ENCODE measurements around the gene SLC5A8. TPM values are rescaled to one million over a fixed set of nuclear protein-coding genes. Genes with fewer than 3 reads are reported as not detected.

SLC5A8 gene
- not detected for total RNA-seq

GRCh38 chr12:101209319-101210302 lies at the start of gene SLC5A8:
SLC5A8 (minus strand) TSS chr12:101210238; CDS start chr12:101209848, 390 bp downstream.
- DNase-seq (ENCODE audit: low read depth in 2 of 3, low spot score in 2 of 3) = no peak

GRCh38 chr12:101257357-101257756 lies 47.3 kb upstream of the SLC5A8 start:
- DNase-seq (ENCODE audit: low read depth in 2 of 3, low spot score in 2 of 3) = no peak

GRCh38 chr12:101256266-101256665 lies 46.2 kb upstream of the SLC5A8 start:
- DNase-seq (ENCODE audit: low read depth in 2 of 3, low spot score in 2 of 3) = no peak

- no peak for DNase-seq (ENCODE audit: low read depth in 2 of 3, low spot score in 2 of 3)
Measured at GRCh38 chr12:101243616-101244015, 33.6 kb upstream of the SLC5A8 start.

- no peak for DNase-seq (ENCODE audit: low read depth in 2 of 3, low spot score in 2 of 3)
Measured at GRCh38 chr12:101243074-101243473, 33.0 kb upstream of the SLC5A8 start.

GRCh38 chr12:101238800-101239329 lies 28.8 kb upstream of the SLC5A8 start:
- DNase-seq (ENCODE audit: low read depth in 2 of 3, low spot score in 2 of 3) = no peak

- no peak for DNase-seq (ENCODE audit: low read depth in 2 of 3, low spot score in 2 of 3)
Measured at GRCh38 chr12:101238306-101238705, 28.3 kb upstream of the SLC5A8 start.

- DNase-seq (ENCODE audit: low read depth in 2 of 3, low spot score in 2 of 3) = no peak
Measured at GRCh38 chr12:101235686-101236085, 25.6 kb upstream of the SLC5A8 start.

GRCh38 chr12:101231636-101232035 lies 21.6 kb upstream of the SLC5A8 start:
- no peak for DNase-seq (ENCODE audit: low read depth in 2 of 3, low spot score in 2 of 3)

- DNase-seq (ENCODE audit: low read depth in 2 of 3, low spot score in 2 of 3) = no peak
Measured at GRCh38 chr12:101230547-101230946, 20.5 kb upstream of the SLC5A8 start.

- no peak for DNase-seq (ENCODE audit: low read depth in 2 of 3, low spot score in 2 of 3)
Measured at GRCh38 chr12:101229841-101230241, 19.8 kb upstream of the SLC5A8 start.

GRCh38 chr12:101221301-101221700 lies 11.3 kb upstream of the SLC5A8 start:
- DNase-seq (ENCODE audit: low read depth in 2 of 3, low spot score in 2 of 3) = no peak

- no peak for DNase-seq (ENCODE audit: low read depth in 2 of 3, low spot score in 2 of 3)
Measured at GRCh38 chr12:101216810-101217209, 6.8 kb upstream of the SLC5A8 start.

- DNase-seq (ENCODE audit: low read depth in 2 of 3, low spot score in 2 of 3) = no peak
Measured at GRCh38 chr12:101207086-101207780, 2.8 kb downstream of the SLC5A8 start.

GRCh38 chr12:101204602-101205304 lies 5.3 kb downstream of the SLC5A8 start:
- DNase-seq (ENCODE audit: low read depth in 2 of 3, low spot score in 2 of 3) = no peak

- DNase-seq (ENCODE audit: low read depth in 2 of 3, low spot score in 2 of 3) = no peak
Measured at GRCh38 chr12:101200824-101201223, 9.2 kb downstream of the SLC5A8 start.

- DNase-seq (ENCODE audit: low read depth in 2 of 3, low spot score in 2 of 3) = no peak
Measured at GRCh38 chr12:101200145-101200544, 9.9 kb downstream of the SLC5A8 start.

GRCh38 chr12:101186291-101186690 lies 23.7 kb downstream of the SLC5A8 start:
- no peak for DNase-seq (ENCODE audit: low read depth in 2 of 3, low spot score in 2 of 3)

- DNase-seq (ENCODE audit: low read depth in 2 of 3, low spot score in 2 of 3) = no peak
Measured at GRCh38 chr12:101181776-101182175, 28.3 kb downstream of the SLC5A8 start.

GRCh38 chr12:101174541-101174940 lies 35.5 kb downstream of the SLC5A8 start:
- no peak for DNase-seq (ENCODE audit: low read depth in 2 of 3, low spot score in 2 of 3)

All from hematopoietic multipotent progenitor cell (in vitro differentiated cells).